ENCODE results near the gene ARNT2. TPM values are rescaled to one million over a fixed set of nuclear protein-coding genes. Genes with fewer than 3 reads are reported as not detected.

Gene ARNT2
- total and polyA plus RNA-seq, 2 of the 13 experiments (the other 11 are each of a cell fraction or from before 2014, with no cell fraction given): 0.69 to 1.7 TPM

DNA sequence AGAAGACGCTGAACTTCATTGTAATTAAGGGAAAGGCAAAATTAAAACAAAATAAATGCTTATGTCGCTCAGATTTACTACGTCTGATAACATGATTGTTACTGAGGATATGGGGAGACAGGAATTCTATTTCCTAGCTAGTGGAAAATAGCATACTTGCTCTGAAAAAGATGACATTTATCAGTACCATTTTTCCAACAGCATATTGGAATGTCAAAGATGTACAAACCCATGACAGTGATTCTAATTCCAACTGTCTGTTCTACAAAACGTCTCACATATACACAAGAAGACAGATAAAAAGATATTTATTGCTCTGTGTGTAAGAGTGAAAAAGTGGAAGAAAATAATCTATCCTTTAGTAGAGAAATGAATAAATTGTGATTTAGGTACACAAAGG is 197.1 kb downstream of the ARNT2 start (continued):
- TF ChIP-seq, protein P1, sequence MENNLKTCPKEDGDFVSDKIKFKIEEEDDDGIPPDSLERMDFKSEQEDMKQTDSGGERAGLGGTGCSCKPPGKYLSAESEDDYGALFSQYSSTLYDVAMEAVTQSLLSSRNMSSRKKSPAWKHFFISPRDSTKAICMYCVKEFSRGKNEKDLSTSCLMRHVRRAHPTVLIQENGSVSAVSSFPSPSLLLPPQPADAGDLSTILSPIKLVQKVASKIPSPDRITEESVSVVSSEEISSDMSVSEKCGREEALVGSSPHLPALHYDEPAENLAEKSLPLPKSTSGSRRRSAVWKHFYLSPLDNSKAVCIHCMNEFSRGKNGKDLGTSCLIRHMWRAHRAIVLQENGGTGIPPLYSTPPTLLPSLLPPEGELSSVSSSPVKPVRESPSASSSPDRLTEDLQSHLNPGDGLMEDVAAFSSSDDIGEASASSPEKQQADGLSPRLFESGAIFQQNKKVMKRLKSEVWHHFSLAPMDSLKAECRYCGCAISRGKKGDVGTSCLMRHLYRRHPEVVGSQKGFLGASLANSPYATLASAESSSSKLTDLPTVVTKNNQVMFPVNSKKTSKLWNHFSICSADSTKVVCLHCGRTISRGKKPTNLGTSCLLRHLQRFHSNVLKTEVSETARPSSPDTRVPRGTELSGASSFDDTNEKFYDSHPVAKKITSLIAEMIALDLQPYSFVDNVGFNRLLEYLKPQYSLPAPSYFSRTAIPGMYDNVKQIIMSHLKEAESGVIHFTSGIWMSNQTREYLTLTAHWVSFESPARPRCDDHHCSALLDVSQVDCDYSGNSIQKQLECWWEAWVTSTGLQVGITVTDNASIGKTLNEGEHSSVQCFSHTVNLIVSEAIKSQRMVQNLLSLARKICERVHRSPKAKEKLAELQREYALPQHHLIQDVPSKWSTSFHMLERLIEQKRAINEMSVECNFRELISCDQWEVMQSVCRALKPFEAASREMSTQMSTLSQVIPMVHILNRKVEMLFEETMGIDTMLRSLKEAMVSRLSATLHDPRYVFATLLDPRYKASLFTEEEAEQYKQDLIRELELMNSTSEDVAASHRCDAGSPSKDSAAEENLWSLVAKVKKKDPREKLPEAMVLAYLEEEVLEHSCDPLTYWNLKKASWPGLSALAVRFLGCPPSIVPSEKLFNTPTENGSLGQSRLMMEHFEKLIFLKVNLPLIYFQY (CRISPR knock-in tag; IDR thresholded peaks at IDR 0.05; ENCODE audit: borderline replicate concordance): no peak
- TF ChIP-seq ZXDC (CRISPR knock-in tag; IDR thresholded peaks at IDR 0.05) (no peak), KDM4B (CRISPR knock-in tag; IDR thresholded peaks at IDR 0.05) (no peak), KLF9 (CRISPR knock-in tag; IDR thresholded peaks at IDR 0.05; ENCODE audit: low read depth) (no peak), HNF4G (IDR thresholded peaks at IDR 0.05; ENCODE audit: borderline replicate concordance, low read depth, low read length) (no peak), HNF4G (CRISPR knock-in tag; IDR thresholded peaks at IDR 0.05; ENCODE audit: borderline replicate concordance, low read depth) (no peak)
- TF ChIP-seq, protein P2, sequence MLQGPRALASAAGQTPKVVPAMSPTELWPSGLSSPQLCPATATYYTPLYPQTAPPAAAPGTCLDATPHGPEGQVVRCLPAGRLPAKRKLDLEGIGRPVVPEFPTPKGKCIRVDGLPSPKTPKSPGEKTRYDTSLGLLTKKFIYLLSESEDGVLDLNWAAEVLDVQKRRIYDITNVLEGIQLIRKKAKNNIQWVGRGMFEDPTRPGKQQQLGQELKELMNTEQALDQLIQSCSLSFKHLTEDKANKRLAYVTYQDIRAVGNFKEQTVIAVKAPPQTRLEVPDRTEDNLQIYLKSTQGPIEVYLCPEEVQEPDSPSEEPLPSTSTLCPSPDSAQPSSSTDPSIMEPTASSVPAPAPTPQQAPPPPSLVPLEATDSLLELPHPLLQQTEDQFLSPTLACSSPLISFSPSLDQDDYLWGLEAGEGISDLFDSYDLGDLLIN (CRISPR knock-in tag; IDR thresholded peaks at IDR 0.05; ENCODE audit: borderline replicate concordance): no peak
- TF ChIP-seq, protein P3, sequence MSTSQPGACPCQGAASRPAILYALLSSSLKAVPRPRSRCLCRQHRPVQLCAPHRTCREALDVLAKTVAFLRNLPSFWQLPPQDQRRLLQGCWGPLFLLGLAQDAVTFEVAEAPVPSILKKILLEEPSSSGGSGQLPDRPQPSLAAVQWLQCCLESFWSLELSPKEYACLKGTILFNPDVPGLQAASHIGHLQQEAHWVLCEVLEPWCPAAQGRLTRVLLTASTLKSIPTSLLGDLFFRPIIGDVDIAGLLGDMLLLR (CRISPR knock-in tag; IDR thresholded peaks at IDR 0.05): no peak

All from HepG2 (cell line).